ENCODE measurements around the gene PDLIM5.

PDLIM5 gene

DNA sequence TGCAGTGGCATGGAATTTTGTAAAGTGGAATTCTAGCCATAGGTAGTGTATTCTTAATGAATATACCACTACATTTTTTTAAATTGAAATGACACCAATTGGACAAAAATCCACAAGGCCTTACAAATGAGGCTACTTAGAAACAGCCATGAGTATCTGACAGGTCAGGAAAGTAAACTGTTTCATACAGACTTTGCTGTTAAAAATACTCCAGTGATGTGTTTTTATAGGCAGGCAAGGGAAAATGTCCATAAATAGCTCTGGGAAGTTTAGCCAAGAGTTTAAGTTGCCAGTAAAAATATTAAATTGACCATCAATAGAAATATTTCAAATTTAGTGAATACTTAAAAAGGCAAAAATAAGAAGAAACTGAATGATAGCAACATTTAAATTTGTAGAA is 41.8 kb upstream of the PDLIM5 start:
- DNase-seq (ENCODE audit: low spot score): no peak
- TF ChIP-seq, protein P1, sequence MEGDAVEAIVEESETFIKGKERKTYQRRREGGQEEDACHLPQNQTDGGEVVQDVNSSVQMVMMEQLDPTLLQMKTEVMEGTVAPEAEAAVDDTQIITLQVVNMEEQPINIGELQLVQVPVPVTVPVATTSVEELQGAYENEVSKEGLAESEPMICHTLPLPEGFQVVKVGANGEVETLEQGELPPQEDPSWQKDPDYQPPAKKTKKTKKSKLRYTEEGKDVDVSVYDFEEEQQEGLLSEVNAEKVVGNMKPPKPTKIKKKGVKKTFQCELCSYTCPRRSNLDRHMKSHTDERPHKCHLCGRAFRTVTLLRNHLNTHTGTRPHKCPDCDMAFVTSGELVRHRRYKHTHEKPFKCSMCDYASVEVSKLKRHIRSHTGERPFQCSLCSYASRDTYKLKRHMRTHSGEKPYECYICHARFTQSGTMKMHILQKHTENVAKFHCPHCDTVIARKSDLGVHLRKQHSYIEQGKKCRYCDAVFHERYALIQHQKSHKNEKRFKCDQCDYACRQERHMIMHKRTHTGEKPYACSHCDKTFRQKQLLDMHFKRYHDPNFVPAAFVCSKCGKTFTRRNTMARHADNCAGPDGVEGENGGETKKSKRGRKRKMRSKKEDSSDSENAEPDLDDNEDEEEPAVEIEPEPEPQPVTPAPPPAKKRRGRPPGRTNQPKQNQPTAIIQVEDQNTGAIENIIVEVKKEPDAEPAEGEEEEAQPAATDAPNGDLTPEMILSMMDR (IDR thresholded peaks at IDR 0.05; ENCODE audit: extremely low read depth, missing control alignments): no peak

DNA sequence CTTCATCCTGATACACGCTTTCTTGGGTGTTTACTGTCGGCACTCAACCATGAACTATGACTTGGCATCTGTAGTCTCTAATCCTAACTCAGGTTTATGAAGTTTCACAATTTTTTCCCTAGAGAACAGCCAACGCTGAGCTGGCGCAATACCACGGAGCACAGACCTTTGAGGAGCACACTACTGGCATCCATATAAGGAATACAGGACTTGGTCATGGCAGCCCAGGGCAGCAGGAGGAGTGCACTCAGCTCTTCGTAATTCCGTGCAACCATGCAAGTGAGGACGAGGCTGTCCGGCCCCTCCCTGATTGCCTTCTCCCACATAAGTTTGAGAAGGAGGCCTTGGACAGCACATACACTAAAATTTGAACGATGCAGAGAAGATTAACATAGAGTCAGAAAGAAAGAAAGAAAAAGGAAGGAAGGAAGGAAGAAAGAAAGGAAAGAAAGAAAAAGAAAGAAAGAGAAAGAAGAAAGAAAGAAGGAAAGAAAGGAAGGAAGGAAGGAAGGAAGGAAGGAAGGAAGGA is 41.0 kb upstream of the PDLIM5 start:
- TF ChIP-seq, protein P1 (IDR thresholded peaks at IDR 0.05; ENCODE audit: extremely low read depth, missing control alignments): no peak
- no peak for DNase-seq (ENCODE audit: low spot score)

DNA sequence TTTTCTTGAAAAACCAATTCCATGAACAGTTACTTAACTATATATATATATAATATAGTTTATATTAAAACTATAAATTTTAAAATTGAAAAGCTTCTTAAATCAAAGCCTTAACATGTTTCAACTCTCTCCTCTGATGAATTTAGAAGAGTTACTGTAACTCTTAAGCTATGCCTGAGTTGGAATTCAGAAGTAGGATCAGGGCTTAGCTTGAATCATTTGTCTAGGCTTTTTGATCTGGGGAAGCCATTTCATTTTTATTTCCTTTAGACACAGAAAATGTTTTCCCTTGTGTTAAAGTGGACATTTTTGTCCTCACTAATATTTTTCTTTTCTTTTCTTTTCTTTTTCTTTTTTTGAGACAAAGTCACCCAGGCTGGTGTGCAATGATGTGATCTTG is 40.4 kb upstream of the PDLIM5 start:
- TF ChIP-seq, protein P1 (IDR thresholded peaks at IDR 0.05; ENCODE audit: extremely low read depth, missing control alignments): no peak
- no peak for DNase-seq (ENCODE audit: low spot score)

DNA sequence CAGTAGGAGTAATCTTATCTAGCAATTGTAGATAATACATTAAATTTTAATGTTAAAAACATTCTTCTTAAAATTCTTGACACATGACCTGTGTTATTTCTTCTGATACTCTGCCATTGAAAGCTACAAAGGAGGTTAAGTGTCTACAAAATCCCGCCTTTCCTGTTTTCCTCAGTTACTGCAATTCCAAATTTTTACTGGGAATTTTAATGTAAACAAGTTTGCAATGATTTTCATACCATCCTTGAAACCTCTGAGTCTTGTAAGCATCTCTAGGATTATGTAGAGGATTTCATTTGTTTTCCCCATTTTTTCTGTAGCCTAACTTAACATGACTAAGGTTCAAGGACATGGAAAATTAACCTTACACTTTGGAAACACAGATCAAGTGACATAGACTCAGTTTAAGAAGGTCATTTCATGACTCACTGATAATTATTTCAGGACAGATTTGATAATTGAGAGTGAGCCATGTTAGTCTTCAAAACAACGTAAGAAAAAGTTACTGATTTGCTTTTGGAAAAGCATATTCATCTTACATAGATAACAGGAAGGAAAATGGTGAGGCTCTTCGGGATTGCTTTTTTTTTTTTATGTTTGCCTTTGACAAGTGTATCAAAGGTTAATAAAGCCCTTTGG is 39.6 kb upstream of the PDLIM5 start:
- TF ChIP-seq, protein P1 (IDR thresholded peaks at IDR 0.05; ENCODE audit: extremely low read depth, missing control alignments): no peak
- DNase-seq (ENCODE audit: low spot score): no peak

DNA sequence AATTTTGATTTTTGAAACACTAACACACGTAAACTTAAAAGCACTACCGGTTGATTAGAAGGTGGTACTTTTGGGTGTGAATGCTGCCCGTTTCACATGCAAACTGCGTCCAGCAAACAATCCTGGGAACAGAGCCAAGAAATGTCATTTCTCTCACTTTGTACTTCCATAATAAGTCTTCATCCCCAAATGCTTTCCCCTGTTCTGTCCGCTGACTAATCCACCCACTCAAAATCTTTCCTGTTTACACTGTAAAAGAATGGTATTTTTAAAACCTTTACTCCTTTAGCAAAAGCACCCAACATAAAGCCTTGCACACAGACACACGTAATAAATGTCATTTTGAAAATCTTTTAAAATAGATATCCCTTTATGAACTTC is 39.1 kb upstream of the PDLIM5 start:
- TF ChIP-seq, protein P1 (IDR thresholded peaks at IDR 0.05; ENCODE audit: extremely low read depth, missing control alignments): no peak
- no peak for DNase-seq (ENCODE audit: low spot score)

DNA sequence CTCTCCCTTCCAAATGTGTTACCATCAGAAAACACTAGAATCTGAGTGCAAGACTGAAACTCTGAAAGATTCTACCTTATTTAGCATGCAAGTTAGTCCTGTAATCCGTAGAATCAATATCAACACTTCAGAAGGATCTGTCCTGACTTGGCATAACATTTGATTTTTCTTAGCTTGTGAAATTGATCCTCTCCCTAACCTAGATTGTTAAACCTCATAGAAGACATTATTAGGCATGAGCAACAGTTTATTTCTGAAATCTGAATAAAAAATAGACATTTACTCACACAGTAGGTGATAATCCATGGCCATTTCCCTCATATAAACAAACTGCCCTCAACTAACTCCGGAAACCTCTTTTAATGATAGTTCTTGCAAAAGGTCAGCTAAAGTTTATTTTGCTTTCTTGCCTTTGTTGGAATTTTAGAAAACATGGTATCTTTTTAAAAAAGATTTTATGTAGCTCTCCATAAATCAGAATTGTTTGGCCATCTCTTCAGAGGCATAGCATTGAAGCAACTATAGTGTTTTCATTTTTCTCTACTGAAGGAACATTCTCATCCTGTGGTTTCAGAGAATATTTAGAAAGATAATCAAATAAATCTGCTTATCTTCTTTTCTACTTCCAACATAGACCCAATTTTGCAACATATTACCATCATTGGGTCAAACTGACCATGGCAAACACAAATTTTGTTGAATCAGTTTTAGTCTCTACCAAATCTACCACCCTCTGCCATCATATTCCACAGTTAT is 38.5 kb upstream of the PDLIM5 start:
- TF ChIP-seq, protein P1 (IDR thresholded peaks at IDR 0.05; ENCODE audit: extremely low read depth, missing control alignments): no peak

DNA sequence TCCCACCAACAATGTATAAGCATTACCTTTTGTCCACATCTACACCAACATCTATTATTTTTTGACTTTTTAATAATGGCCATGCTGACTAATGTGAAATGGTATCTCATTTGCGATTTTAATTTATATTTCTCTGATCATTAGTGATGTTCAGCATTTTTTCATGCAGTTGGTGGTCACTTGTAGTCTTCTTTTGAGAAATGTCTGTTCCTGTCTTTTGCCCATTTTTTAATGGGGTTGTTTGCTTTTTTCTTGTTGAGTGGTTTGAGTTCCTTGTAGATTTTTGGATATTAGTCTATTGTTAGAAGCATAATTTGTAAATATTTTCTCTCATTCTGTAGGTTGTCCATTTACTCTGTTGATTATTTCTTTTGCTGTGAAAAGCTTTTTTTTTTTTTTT is 36.8 kb upstream of the PDLIM5 start:
- TF ChIP-seq, protein P1 (IDR thresholded peaks at IDR 0.05; ENCODE audit: extremely low read depth, missing control alignments): no peak
- no peak for DNase-seq (ENCODE audit: low spot score)

More for the DNA sequence above, 38.5 kb upstream of the PDLIM5 start:
- no peak for DNase-seq (ENCODE audit: low spot score)
